Measurements from ENCODE around the gene LY86. TPM values are rescaled to one million over a fixed set of nuclear protein-coding genes. Genes with fewer than 3 reads are reported as not detected.

The LY86 gene
- total RNA-seq = 10 to 100 TPM; 22.1 to 25.3 TPM

DNA sequence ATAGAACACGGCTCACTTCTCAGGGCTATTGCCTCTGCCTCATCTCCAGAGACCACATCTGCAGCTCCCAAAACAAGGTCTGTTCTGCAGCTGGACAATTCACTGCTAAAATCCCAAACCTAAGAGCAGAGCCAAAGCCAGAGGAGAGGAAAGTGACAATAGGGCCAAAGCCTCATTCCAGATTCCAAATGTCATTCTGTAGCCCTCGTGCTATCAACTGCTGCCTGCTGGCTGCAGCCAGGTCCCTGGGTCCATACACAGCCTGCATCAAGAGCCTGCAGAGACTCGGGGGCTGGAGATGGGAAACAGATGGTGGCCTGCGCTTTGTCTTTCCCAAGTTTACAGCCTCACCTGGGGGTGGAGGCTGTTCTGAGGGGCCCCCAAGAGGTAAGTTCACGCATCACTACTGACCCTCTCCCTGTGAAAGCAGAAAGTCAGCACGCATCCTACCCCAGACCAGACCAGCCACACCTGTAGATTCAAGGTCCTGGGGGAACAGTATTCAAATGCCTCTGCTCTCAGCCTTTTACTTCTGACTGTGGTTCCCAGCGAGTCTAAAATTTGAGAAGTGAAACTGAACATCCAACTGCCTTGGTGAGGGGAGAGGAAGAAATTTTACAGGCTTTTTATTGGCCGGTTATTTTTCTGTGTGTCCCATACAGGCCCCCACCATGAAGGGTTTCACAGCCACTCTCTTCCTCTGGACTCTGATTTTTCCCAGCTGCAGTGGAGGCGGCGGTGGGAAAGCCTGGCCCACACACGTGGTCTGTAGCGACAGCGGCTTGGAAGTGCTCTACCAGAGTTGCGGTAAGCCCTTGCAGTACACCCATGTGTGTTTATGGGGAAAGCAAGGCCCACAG lies at the start of gene LY86:
LY86 (plus strand) TSS at position 657 of the 860 bp plus-strand sequence; CDS start at position 672, 15 bp downstream.

All from activated naive CD4-positive, alpha-beta T cell treated with anti-CD3 and anti-CD28 coated beads, Interleukin-2, amount 10 ng/mL, durations not matched to agents 5 hours and 36 hours (primary cell).